Liver (tissue), 9 donors: ENCODE results near the gene TMEM233. TPM values are rescaled to one million over a fixed set of nuclear protein-coding genes. Genes with fewer than 3 reads are reported as not detected.

Experiments used
- DNase-seq: peaks from one replicate; pipeline ENCODE4 v3.0.0-alpha.2; 2017; ENCODE audit warnings: low spot score
- H3K27ac ChIP-seq, 2 donors: one replicate each; pipeline ENCODE4 v1.7.0; 2013; ENCODE audit warnings: inconsistent platforms in 2 of 2, low read length in 2 of 2, control low read depth in 1 of 2, low read depth in 1 of 2, mild to moderate bottlenecking in 1 of 2
- H3K27me3 ChIP-seq, 4 donors: one replicate each; pipeline versions ENCODE4 v1.6.1 to v1.7.0; 2013; ENCODE audit warnings: low read length in 3 of 4, inconsistent platforms in 1 of 4, mild to moderate bottlenecking in 1 of 4, moderate library complexity in 1 of 4; ENCODE audit not compliant: control insufficient read depth in 4 of 4, insufficient read depth in 4 of 4
- H3K36me3 ChIP-seq, 4 donors: one replicate each; pipeline versions ENCODE4 v1.6.1 to v1.7.0; 2013; ENCODE audit warnings: low read length in 3 of 4, mild to moderate bottlenecking in 3 of 4, low read depth in 1 of 4, moderate library complexity in 1 of 4; ENCODE audit not compliant: control insufficient read depth in 4 of 4, insufficient read depth in 3 of 4
- H3K4me1 ChIP-seq, 4 donors: one replicate each; pipeline versions ENCODE4 v1.6.1 to v1.7.0; 2013; ENCODE audit warnings: low read length in 3 of 4, mild to moderate bottlenecking in 3 of 4, moderate library complexity in 1 of 4; ENCODE audit not compliant: control insufficient read depth in 4 of 4, insufficient read depth in 4 of 4
- H3K4me3 ChIP-seq, 3 donors: one replicate each; pipeline versions ENCODE4 v1.6.1 to v1.7.0; 2013; ENCODE audit warnings: low read length in 3 of 3, control low read depth in 1 of 3, low read depth in 1 of 3, mild to moderate bottlenecking in 1 of 3
- H3K9ac ChIP-seq, 2 donors: one replicate each; pipeline ENCODE4 v1.7.0; 2013; ENCODE audit warnings: low read length in 2 of 2, mild to moderate bottlenecking in 2 of 2, moderate library complexity in 2 of 2, control low read depth in 1 of 2, low read depth in 1 of 2
- H3K9me3 ChIP-seq, 4 donors: one replicate each; pipeline versions ENCODE4 v1.6.1 to v1.7.0; 2013; ENCODE audit warnings: low read length in 3 of 4; ENCODE audit not compliant: control insufficient read depth in 4 of 4
- ATF3 ChIP-seq: IDR thresholded peaks from 2 replicates; pipeline ENCODE4 v1.6.1; 2016; ENCODE audit warnings: antibody characterized with exemption
- FOXA1 ChIP-seq: IDR thresholded peaks from 2 replicates; pipeline ENCODE4 v1.6.1; 2016; ENCODE audit warnings: antibody characterized with exemption
- FOXA2 ChIP-seq: IDR thresholded peaks from 2 replicates; pipeline ENCODE4 v1.6.1; 2016; ENCODE audit warnings: antibody characterized with exemption
- GABPA ChIP-seq, 2 donors: IDR thresholded peaks in 1 of 2; conservative IDR thresholded peaks in 1 of 2; 2 replicates each; pipeline ENCODE4 v1.6.1; 2016; ENCODE audit warnings: antibody characterized with exemption in 2 of 2, mild to moderate bottlenecking in 1 of 2, moderate library complexity in 1 of 2
- HNF4A ChIP-seq, 2 donors: conservative IDR thresholded peaks; 2 replicates each; pipeline ENCODE4 v1.6.1; 2016; ENCODE audit warnings: antibody characterized with exemption in 2 of 2, mild to moderate bottlenecking in 2 of 2
- HNF4G ChIP-seq: IDR thresholded peaks from 2 replicates; pipeline ENCODE4 v1.6.1; 2016; ENCODE audit warnings: antibody characterized with exemption
- NR2F2 ChIP-seq: IDR thresholded peaks from 2 replicates; pipeline ENCODE4 v1.6.1; 2016; ENCODE audit warnings: antibody characterized with exemption
- RAD21 ChIP-seq, 2 donors: IDR thresholded peaks; 2 replicates each; pipeline ENCODE4 v1.6.1; 2016; ENCODE audit warnings: antibody characterized with exemption in 2 of 2, mild to moderate bottlenecking in 2 of 2
- REST ChIP-seq: IDR thresholded peaks from 2 replicates; pipeline ENCODE4 v1.6.1; 2016; ENCODE audit warnings: antibody characterized with exemption, mild to moderate bottlenecking
- RXRA ChIP-seq, 2 donors: IDR thresholded peaks; 2 replicates each; pipeline ENCODE4 v1.6.1; 2017 to 2018; ENCODE audit warnings: antibody characterized with exemption in 2 of 2, mild to moderate bottlenecking in 1 of 2
- SP1 ChIP-seq: IDR thresholded peaks from 2 replicates; pipeline ENCODE4 v1.6.1; 2018; ENCODE audit warnings: antibody characterized with exemption, mild to moderate bottlenecking
- TAF1 ChIP-seq: conservative IDR thresholded peaks from 2 replicates; pipeline ENCODE4 v1.6.1; 2016; ENCODE audit warnings: antibody characterized with exemption, mild to moderate bottlenecking
- YY1 ChIP-seq: IDR thresholded peaks from 2 replicates; pipeline ENCODE4 v1.6.1; 2016; ENCODE audit warnings: antibody characterized with exemption, mild to moderate bottlenecking
- WGBS: extraction: QIAGEN DNeasy Blood & Tissue Kit; methylation state at CpG from one replicate; pipeline ENCODE4 v1.1.7; 2013; 5-methylcytosine and 5-hydroxymethylcytosine counted together
- polyA plus RNA-seq, 2 donors: library from polyadenylated mRNA; stranded (reverse) in 1 of 2; unstranded in 1 of 2; fragments of 200-250 nt in 1 of 2; fragments of >200 nt in 1 of 2; fragmentation: Nextera tagmentation in 1 of 2; extraction: Ambion mirVana in 1 of 2; gene quantifications; one replicate each; pipeline versions ENCODE4 v1.2.1 to v1.2.3, GENCODE V29; 2013 to 2015
- total RNA-seq, 2 donors: library from RNA; depleted of rRNA; stranded (reverse); fragments of >200 nt; gene quantifications; one replicate each; pipeline ENCODE4 v1.2.3, GENCODE V29; 2014
- TF ChIP-seq, protein P1 (sequence below): IDR thresholded peaks from 2 replicates; pipeline ENCODE4 v1.6.1; 2016; ENCODE audit warnings: antibody characterized with exemption
- TF ChIP-seq, protein P2 (sequence below): fragments of 150-350 bp; IDR thresholded peaks from 2 replicates; pipeline ENCODE4 v1.5.1; 2017; ENCODE audit warnings: improper control_type of control experiment, low read depth, low read length; ENCODE audit not compliant: missing input control
- donor health status: healthy.
- donor health status: healthy.
- donor health status: healthy.
- donor health status: healthy.
- donor health status: healthy.

The TMEM233 gene
- total and polyA plus RNA-seq, 4 donors = 0.05 to 0.17 (median 0.09) TPM

- Histone ChIP-seq H3K27ac (no peak overlapping the region), H3K9me3 (no peaks in the 10 kb centered on the region), H3K4me3 (no peak overlapping the region), H3K36me3 (peaks cover 3 to 64% (median 44%) of the 10 kb centered on the region in 4 donors), H3K9ac (no peak overlapping the region), H3K4me1 (peaks cover 4 to 13% (median 8%) of the 10 kb centered on the region in 4 donors), H3K27me3 (no peaks in the 10 kb centered on the region)
- DNase-seq = no peak
- TF ChIP-seq, protein P1, sequence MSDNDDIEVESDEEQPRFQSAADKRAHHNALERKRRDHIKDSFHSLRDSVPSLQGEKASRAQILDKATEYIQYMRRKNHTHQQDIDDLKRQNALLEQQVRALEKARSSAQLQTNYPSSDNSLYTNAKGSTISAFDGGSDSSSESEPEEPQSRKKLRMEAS = peak; percentile 52
- TF ChIP-seq NR2F2 (peak; percentile 98), GABPA (IDR thresholded peaks at IDR 0.05 in 1 of 2, conservative IDR thresholded peaks at IDR 0.05 in 1 of 2) (peak in 1 of 2 donors; percentile 20), SP1 (peak; percentile 64), FOXA1 (no peak), HNF4G (no peak), RXRA (IDR thresholded peaks at IDR 0.05) (no peak)
- 67% methylated on average over 7 of the region's 7 CpGs for WGBS
Observed at GRCh38 chr12:119673634-119674033, 80.1 kb downstream of the TMEM233 start.

DNA sequence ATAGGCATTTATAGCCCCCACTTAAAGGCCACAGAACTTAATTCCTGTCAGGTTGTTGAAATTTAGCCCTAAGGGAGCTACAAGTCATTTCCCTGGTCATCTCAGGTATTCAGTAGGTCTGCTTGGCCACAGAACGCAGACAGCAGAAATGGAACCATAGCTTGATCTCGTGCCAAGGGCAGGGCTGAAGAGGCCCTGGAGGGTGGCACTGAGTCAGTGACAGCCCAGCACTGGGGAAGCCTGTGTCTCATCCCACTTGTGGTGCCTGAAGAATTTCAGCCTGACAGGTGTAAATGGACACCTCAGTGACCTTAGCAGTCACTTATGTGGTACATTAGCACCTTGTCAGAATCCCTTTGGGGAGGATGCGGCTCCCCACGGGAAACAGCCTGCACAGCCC lies 81.0 kb downstream of the TMEM233 start:
- Histone ChIP-seq H3K4me1 (peaks cover 4 to 9% (median 7%) of the 10 kb centered on the region in 4 donors), H3K27ac (no peak overlapping the region), H3K9ac (no peak overlapping the region), H3K9me3 (no peaks in the 10 kb centered on the region), H3K4me3 (no peak overlapping the region), H3K36me3 (peaks cover 3 to 70% (median 50%) of the 10 kb centered on the region in 4 donors), H3K27me3 (no peaks in the 10 kb centered on the region)
- WGBS = 91% methylated on average over 4 of the region's 4 CpGs
- DNase-seq = no peak
- TF ChIP-seq GABPA (IDR thresholded peaks at IDR 0.05 in 1 of 2, conservative IDR thresholded peaks at IDR 0.05 in 1 of 2) (no peak), HNF4G (no peak), YY1 (no peak), TAF1 (no peak), RXRA (IDR thresholded peaks at IDR 0.05) (no peak), FOXA2 (no peak), NR2F2 (no peak), RAD21 (IDR thresholded peaks at IDR 0.05) (no peak), HNF4A (conservative IDR thresholded peaks at IDR 0.05) (no peak), ATF3 (no peak), FOXA1 (no peak), REST (no peak)
- TF ChIP-seq, protein P2, sequence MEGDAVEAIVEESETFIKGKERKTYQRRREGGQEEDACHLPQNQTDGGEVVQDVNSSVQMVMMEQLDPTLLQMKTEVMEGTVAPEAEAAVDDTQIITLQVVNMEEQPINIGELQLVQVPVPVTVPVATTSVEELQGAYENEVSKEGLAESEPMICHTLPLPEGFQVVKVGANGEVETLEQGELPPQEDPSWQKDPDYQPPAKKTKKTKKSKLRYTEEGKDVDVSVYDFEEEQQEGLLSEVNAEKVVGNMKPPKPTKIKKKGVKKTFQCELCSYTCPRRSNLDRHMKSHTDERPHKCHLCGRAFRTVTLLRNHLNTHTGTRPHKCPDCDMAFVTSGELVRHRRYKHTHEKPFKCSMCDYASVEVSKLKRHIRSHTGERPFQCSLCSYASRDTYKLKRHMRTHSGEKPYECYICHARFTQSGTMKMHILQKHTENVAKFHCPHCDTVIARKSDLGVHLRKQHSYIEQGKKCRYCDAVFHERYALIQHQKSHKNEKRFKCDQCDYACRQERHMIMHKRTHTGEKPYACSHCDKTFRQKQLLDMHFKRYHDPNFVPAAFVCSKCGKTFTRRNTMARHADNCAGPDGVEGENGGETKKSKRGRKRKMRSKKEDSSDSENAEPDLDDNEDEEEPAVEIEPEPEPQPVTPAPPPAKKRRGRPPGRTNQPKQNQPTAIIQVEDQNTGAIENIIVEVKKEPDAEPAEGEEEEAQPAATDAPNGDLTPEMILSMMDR = no peak
- TF ChIP-seq, protein P1 = no peak
